Gastrocnemius medialis (tissue), 4 donors: Measurements from ENCODE around the gene LMO1.
A peak's percentile ranks its signal among the peaks of the same experiment; 100 is the strongest.

ENCODE experiments used
- POLR2A ChIP-seq, 2 donors: fragments of 450-650 bp; IDR thresholded peaks; one replicate each; pipeline ENCODE4 v1.6.1; 2017; ENCODE audit warnings: antibody characterized with exemption in 2 of 2, mild to moderate bottlenecking in 2 of 2, moderate library complexity in 2 of 2
- TF ChIP-seq, protein P1 (sequence below), 5 experiments: fragments of 450-650 bp in 3 of 5; fragments of 200-600 bp in 2 of 5; sonication (generic) in 2 of 5; IDR thresholded peaks in 4 of 5; conservative IDR thresholded peaks in 1 of 5; 1 replicate in 4 of 5; 2 replicates in 1 of 5; pipeline ENCODE4 v1.5.1; 2016 to 2019; ENCODE audit warnings: antibody characterized with exemption in 5 of 5, mild to moderate bottlenecking in 3 of 5, moderate library complexity in 3 of 5

- TF ChIP-seq, protein P1, sequence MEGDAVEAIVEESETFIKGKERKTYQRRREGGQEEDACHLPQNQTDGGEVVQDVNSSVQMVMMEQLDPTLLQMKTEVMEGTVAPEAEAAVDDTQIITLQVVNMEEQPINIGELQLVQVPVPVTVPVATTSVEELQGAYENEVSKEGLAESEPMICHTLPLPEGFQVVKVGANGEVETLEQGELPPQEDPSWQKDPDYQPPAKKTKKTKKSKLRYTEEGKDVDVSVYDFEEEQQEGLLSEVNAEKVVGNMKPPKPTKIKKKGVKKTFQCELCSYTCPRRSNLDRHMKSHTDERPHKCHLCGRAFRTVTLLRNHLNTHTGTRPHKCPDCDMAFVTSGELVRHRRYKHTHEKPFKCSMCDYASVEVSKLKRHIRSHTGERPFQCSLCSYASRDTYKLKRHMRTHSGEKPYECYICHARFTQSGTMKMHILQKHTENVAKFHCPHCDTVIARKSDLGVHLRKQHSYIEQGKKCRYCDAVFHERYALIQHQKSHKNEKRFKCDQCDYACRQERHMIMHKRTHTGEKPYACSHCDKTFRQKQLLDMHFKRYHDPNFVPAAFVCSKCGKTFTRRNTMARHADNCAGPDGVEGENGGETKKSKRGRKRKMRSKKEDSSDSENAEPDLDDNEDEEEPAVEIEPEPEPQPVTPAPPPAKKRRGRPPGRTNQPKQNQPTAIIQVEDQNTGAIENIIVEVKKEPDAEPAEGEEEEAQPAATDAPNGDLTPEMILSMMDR (IDR thresholded peaks at IDR 0.05 in 4 of 5, conservative IDR thresholded peaks at IDR 0.05 in 1 of 5) = peak in 3 of 5 experiments; percentile 12 to 59 (median 42)
- no peak for TF ChIP-seq POLR2A (IDR thresholded peaks at IDR 0.05)
Measured at GRCh38 chr11:8219257-8220021, 44.2 kb downstream of the LMO1 start.
